ENCODE data around the gene RAI1. TPM values are rescaled to one million over a fixed set of nuclear protein-coding genes. Genes with fewer than 3 reads are reported as not detected.

Gene RAI1
- total and polyA plus RNA-seq, 2 of the 8 experiments (the other 6 are each of a cell fraction or from before 2014, with no cell fraction given) = 0.39 to 1.2 TPM

- TF ChIP-seq RAD21 (IDR thresholded peaks at IDR 0.05 in 1 of 2, conservative IDR thresholded peaks at IDR 0.05 in 1 of 2; ENCODE audit: low read depth in 2 of 2, low read length in 2 of 2) (no peak), POLR2AphosphoS5 (IDR thresholded peaks at IDR 0.05; ENCODE audit: low read depth, low read length) (no peak), KDM1A (IDR thresholded peaks at IDR 0.05; ENCODE audit: borderline replicate concordance, low read length) (no peak), YY1 (IDR thresholded peaks at IDR 0.05; ENCODE audit: low read depth, low read length) (no peak)
Measured at GRCh38 chr17:17816240-17816814, 135.1 kb downstream of the RAI1 start (continued).

All from H1 (cell line).